ENCODE measurements around the gene PNPT1. TPM values are rescaled to one million over a fixed set of nuclear protein-coding genes. Genes with fewer than 3 reads are reported as not detected.
"Not testable (repeated sequence)": the region's sequence is repeated elsewhere in the genome, so short reads cannot be mapped to it uniquely, and the experiment has no call there.

PNPT1 gene
- total RNA-seq, 1 donor = 21.1 TPM

DNA sequence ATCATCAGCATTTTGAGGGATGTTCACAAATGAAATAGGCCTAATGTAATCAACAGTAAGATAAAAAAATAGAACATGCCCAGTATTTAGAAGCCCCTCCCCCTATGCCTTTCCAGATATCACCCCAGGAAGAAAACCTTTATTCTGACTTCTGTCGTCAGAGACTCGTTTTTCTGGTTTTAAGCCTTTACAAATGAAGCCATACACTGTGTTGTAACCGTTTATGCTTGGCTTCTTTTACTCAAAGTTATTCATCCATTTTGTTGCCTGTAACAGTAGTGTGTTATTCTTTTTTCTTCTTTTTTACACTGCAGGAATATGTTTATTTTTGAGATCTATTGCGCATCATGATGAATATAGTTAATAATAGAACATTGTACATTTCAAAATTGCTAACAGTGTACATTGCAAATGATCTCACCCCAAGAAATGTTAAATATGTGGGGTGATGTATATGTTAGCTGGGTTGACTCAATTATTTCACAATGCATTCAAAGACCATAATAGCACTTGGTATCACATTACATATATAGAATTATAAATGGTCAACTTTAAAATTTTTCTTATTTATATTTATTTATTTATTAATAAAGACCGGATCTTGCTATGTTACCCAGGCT lies 28.1 kb upstream of the PNPT1 start:
- DNase-seq (ENCODE audit: low read depth) = no peak
- no peak overlapping the region for H3K4me3 ChIP-seq (ENCODE audit: low read depth, low read length)
- TF ChIP-seq, protein P1, sequence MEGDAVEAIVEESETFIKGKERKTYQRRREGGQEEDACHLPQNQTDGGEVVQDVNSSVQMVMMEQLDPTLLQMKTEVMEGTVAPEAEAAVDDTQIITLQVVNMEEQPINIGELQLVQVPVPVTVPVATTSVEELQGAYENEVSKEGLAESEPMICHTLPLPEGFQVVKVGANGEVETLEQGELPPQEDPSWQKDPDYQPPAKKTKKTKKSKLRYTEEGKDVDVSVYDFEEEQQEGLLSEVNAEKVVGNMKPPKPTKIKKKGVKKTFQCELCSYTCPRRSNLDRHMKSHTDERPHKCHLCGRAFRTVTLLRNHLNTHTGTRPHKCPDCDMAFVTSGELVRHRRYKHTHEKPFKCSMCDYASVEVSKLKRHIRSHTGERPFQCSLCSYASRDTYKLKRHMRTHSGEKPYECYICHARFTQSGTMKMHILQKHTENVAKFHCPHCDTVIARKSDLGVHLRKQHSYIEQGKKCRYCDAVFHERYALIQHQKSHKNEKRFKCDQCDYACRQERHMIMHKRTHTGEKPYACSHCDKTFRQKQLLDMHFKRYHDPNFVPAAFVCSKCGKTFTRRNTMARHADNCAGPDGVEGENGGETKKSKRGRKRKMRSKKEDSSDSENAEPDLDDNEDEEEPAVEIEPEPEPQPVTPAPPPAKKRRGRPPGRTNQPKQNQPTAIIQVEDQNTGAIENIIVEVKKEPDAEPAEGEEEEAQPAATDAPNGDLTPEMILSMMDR (IDR thresholded peaks at IDR 0.05; ENCODE audit: insufficient read depth, low read length) = no peak

DNA sequence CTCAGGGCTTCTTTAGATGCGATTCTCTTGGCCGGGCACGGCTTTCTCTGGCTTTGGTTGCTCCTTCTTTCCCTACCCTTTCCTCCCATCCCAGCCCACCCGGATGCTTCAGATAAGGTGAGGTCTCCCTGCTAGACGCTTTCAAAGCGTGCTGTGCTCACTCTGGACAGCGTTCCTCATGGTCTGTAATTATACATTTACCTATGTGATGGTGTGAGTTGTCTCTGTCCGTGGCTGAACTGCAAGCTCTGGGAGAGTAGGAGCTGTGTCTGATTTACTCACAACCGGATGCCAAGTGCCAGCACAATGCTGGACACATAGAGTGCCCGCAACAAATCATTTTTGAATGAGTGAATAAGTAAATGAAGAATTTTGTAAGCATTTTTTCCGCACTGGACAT lies 26.8 kb upstream of the PNPT1 start:
- TF ChIP-seq, protein P1 (IDR thresholded peaks at IDR 0.05; ENCODE audit: insufficient read depth, low read length) = no peak
- DNase-seq (ENCODE audit: low read depth) = no peak
- H3K4me3 ChIP-seq (ENCODE audit: low read depth, low read length) = no peak overlapping the region

DNA sequence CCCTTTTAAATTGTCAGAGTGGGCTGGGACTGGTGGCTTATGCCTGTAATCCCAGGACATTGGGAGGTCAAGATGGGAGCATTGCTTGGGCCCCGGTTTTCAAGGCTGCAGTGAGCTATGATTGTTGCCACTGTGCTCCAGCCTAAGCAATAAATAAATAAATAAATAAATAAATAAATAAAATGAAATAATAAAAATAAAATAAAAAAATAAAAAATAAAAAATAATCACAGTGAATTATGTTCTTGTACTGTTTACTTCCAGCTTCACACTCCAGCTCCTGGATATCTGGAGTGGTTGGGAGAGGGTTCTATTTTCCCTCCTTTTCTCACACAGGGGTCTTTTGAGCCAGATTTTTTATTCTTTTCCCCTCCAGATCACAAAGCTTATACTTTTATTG lies 26.2 kb upstream of the PNPT1 start:
- no peak overlapping the region for H3K4me3 ChIP-seq (ENCODE audit: low read depth, low read length)
- TF ChIP-seq, protein P1 (IDR thresholded peaks at IDR 0.05; ENCODE audit: insufficient read depth, low read length) = no peak
- no peak for DNase-seq (ENCODE audit: low read depth)

DNA sequence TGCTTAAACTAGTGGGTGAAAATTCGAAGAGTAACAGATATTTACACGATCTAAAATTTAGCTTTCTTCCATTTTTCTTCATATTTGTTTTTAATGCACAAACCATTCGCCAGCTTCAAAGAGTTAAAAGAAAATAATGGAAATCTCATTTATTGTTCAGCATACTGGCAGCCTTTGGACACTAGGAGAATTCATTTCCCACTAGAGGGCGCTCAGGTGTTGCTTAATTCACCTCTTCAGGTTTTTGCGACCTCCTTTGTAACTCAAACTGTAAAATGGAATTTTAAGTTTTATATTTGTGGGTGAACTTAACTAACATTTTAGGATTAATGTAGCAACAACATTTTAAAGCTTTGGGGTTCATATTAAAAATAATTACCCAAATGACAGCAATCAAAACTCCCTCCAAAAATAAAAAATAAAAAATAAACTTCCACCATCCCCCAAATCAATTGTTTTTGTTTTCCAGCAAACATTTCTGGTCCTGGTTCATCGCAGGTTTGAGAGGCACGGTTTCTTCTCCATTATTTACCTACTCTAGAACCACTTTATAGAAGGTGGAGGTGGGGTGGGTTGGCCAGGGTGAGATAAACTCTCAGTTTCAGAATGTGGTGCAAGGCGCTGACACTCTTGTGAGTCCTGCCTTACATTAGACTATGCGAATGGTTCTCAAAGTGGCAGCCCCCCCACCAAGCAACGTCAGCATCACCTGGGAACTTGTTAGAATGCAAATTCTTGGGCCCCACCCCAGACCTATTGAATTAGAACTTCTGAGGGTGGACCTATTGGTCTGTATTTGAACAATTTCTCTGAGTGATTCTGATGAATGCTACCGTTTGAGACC lies 24.7 kb upstream of the PNPT1 start:
- no peak overlapping the region for H3K4me3 ChIP-seq (ENCODE audit: low read depth, low read length)
- DNase-seq (ENCODE audit: low read depth) = peak; percentile 88
- TF ChIP-seq, protein P1 (IDR thresholded peaks at IDR 0.05; ENCODE audit: insufficient read depth, low read length) = peak; percentile 74

DNA sequence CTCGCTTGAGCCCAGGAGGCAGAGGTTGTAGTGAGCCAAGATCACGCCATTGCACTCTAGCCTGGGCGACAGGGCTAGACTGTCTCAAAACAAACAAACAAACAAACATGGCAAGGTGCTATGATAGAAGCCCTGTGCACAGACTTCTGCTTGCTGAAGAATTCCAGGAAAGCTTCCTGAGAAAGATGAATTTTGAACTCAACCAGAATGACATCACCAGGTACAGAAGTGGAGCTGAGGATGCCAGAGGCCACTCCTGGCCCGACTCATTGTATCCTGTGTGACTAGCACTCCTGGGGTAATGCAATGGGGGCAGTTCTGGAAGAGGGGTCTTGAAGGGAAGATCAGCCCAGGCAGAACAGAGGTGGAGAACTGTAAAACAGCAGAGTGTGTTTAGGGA lies 22.0 kb upstream of the PNPT1 start:
- TF ChIP-seq, protein P1 (IDR thresholded peaks at IDR 0.05; ENCODE audit: insufficient read depth, low read length) = no peak
- H3K4me3 ChIP-seq (ENCODE audit: low read depth, low read length) = no peak overlapping the region
- no peak for DNase-seq (ENCODE audit: low read depth)

DNA sequence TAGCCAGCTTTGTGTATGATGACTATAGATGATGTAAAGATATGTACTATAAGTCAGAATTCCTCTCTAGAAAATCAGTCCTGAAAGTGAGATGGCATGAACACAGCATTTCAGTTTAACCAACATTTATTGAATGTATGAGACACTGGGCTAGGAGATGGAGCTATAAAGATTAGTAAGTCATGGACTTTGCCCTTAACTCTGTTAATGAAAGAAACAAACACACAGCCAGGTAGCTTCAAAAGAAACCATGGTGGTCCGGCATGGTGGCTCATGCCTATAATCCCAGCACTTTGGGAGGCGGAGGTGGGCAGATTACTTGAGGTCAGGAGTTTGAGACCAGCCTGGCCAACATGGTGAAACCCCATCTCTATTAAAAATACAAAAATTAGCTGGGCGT lies 21.5 kb upstream of the PNPT1 start:
- not testable (repeated sequence) for H3K4me3 ChIP-seq (ENCODE audit: low read depth, low read length); DNase-seq (ENCODE audit: low read depth)

DNA sequence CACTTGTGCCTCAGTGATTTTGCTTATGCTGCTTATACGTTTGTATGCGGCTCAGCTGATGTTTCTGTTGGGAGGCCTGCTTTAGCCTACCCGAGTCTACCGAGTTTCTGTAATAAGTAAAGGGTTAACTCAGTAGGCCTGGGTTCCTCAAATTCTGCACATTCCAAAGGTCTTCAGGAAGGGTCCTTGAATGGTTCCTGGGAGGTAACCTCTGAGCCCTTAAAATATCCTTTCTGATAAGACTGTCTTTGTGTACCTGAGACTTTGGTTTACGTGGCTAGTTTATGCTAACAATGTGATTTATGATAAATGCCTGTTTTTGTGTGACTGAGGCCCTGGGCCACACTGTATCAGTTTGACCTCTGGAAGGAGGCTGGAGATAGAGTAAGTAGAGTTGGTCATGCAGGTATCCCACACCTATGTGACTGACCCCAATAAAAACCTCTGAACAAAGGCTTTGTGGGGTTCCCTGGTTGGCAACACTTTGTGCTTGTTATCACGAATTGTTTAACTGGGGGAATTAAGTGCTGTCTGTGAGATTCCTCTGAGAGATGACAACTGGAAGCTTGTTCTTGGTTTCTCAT lies 18.9 kb upstream of the PNPT1 start:
- TF ChIP-seq, protein P1 (IDR thresholded peaks at IDR 0.05; ENCODE audit: insufficient read depth, low read length) = no peak
- DNase-seq (ENCODE audit: low read depth) = no peak
- H3K4me3 ChIP-seq (ENCODE audit: low read depth, low read length) = no peak overlapping the region
